GM18951 (cell line): ENCODE measurements around the gene LARP1.

Source experiments
- POLR2A ChIP-seq: IDR thresholded peaks from 4 replicates; pipeline ENCODE4 v1.6.1; 2011; ENCODE audit warnings: mild to moderate bottlenecking; ENCODE audit not compliant: insufficient read length, insufficient read depth; ENCODE audit errors: extremely low read depth
- in situ Hi-C: fragments of 300-500 bp; cut with MboI; formaldehyde crosslinking; loops from one replicate; pipeline ENCODE4 v1.12.0; 2022; ENCODE audit warnings: low sequenced_read_pairs, mixed read lengths, inconsistent platforms; ENCODE audit not compliant: unreplicated experiment

Gene LARP1

DNA sequence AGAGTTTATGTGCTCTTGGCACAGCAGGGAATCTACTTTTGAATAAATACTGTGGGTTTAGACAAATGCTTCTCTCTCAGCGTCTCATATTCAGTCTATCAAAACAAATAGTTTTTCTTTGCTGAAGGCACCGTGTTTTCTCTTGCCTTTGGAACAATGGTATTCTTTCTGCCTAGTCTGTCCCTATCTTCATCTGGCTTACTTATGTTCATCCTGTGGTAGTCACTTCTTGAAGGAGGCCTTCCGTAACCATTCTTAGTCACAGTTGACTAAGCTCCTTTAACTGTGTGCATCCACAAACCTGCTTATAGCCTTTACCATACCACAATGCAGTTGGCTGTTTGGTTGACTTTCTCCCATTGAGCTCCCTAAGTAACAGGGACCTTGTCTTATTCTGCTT, 45.9 kb downstream of the LARP1 start:
- no peak for TF ChIP-seq POLR2A
- in situ Hi-C loops, result loop anchor here (10.0 kb wide), 1 partner anchor 146 kb away; no protein-coding TSS in a partner anchor

DNA sequence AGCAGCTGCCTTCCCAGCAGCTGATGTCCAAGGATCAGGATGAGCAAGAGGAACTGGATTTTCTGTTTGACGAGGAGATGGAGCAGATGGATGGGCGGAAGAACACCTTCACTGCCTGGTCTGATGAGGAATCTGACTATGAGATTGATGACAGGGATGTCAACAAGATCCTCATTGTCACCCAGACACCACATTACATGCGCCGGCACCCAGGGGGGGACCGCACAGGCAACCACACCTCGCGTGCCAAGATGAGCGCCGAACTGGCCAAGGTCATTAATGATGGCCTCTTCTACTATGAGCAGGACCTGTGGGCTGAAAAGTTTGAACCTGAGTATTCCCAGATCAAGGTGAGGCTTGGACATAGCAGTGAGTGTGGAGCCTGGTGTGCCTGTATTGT, 46.9 kb downstream of the LARP1 start:
- in situ Hi-C loops, result loop anchor here (10.0 kb wide), 1 partner anchor 147 kb away; no protein-coding TSS in a partner anchor
- no peak for TF ChIP-seq POLR2A

- in situ Hi-C loops, result loop anchor here (10.0 kb wide), 1 partner anchor 151 kb away; no protein-coding TSS in a partner anchor
- no peak for TF ChIP-seq POLR2A
Measured at GRCh38 chr5:154806176-154806575, 51.0 kb downstream of the LARP1 start.

DNA sequence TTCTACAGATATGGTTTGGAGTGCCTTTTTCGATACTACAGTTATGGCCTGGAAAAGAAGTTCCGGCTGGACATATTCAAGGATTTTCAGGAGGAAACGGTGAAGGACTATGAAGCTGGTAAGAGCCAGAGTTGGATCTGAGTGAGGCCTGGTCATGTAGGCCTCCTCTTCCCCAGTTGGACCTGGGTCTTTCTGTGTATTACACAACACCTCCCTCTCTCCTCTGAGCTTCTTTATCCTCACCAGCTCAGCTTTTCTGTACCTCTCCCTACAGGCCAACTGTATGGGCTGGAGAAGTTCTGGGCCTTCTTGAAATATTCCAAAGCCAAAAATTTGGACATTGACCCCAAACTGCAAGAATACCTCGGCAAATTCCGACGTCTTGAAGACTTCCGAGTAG, 56.1 kb downstream of the LARP1 start:
- no peak for TF ChIP-seq POLR2A
- in situ Hi-C loops, result no loop called here

DNA sequence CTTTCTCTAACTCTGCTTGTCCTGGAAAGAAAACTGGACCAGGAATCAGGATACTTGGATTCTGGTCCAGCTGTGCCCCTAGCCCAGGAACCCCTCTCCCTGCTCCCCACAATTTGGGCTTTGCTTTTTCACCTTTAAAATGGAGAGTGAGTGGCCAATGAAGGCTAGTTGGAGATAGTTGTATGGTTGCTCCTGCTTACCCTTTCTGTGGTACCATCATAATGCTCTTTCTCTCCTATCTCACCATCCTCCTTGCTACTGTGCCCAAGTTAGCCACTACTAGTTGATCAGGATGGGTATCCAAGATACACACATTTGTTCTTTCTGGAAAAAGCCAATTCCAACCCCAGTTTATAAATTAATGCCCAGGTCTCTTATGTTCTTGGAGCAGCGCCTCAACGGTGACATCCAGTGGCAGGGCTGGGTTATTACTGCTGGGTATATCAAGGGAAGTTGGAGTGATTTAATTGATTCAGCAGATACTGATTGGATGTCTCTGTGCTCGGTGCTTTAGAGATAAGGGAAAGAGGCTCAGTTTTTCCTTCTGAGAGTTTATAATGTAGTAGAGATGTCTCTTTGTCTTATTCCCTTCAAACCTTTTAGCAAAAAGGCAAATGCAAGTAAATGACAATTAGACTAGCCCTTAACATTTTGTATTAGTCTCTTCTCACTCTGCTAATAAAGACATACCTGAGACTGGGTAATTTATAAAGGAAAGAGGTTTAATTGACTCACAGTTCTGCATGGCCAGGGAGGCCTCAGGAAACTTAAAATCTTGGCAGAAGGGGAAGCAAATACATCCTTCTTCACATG, 56.7 kb downstream of the LARP1 start:
- in situ Hi-C loops, result no loop called here
- no peak for TF ChIP-seq POLR2A

DNA sequence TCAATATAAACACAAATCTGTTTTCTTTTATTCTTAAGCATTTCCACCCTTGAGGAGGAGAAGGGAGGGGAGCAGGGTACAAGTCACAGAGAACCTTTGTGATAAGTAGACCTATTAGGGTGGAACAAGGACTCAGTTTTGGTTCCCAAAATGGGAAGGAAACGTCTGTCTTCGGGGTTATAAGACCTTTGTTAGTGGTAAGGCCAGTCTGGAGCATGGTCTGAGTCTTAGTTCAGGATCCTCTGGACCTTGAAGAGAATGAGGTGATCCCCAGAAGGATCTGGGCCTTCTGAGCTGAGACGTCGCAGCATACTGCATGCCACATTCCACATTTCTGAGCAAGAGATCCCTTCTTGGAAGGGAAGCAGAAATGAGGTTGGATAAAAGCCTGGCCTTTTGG, 58.0 kb downstream of the LARP1 start:
- no peak for TF ChIP-seq POLR2A
- in situ Hi-C loops, result no loop called here

- TF ChIP-seq POLR2A, result no peak
- in situ Hi-C loops, result no loop called here
Measured at GRCh38 chr5:154813736-154814135, 58.6 kb downstream of the LARP1 start.

DNA sequence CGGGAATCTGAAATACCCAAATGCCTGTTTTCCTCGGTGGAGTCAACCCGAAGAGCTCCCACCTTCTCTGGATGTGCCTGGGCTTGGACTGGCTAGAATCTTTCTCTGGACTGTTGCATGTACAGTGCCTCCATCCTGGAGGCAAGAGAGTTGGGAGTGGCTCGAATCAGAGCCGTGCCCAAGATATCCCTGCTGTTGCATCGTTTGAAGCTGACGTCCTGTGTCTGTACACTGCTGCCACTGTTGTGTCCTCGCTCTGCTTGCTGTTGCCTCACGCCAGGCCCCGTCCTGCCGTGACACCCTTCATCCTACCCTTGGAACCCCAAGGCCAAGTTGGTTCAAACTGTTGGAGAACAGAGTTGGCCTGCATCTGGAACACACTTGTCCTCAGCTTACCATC, 59.8 kb downstream of the LARP1 start:
- in situ Hi-C loops, result no loop called here
- TF ChIP-seq POLR2A, result no peak

DNA sequence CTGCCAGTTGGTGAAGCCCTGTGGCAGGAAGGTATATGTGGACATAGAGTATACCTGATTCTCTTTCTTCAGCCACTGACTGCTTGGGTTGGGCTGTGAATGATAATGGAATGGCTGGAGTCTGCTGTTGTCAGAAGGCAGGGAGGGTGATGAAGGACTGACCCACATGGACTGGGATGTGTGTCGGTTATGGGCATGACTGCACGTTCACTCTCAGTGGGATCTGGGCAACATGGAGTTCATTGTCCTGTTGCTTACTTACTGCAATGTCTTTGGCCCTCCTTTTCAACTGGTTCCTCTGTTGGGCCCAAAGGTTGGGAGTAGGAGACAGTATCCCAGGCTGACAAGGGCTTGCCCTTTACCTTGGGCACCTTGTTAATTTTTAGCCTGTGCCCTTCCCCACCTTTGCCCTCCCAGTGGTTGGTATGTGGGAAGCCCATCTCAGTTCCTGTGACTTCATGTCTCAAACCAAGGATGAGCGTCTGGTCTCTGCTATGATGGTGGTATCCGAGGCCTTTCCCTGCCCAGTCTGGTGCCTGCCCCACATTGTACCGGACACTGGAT, 60.6 kb downstream of the LARP1 start:
- no peak for TF ChIP-seq POLR2A
- in situ Hi-C loops, result no loop called here

DNA sequence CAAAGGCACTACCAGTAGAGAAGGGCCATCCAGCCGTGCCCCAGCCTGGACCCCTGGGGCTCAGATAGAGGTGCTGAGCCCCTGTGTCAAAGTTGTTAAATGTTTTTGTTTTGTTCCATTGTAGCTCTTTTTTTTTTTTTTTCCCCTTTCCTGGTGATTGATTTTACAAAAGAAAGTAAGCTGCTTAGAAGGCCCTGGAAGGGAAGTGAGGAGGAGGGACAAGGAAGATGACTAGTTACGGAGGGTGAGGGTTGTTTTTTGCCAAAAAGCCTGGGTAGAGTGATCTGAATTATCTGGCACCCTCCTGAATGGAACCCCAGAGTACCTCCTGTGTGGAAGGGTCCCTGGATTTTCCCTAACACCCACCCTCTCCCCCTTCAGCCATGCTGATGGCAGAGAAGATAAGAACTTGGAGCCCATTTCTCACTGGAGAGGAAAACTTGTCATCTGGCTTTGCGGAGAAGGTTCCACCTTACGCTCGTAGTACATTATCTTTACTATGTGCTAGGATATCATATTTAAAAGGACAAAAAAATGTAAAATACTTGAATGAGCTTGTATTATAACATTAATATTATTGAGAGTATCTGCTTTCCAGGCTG, 61.8 kb downstream of the LARP1 start:
- in situ Hi-C loops, result no loop called here
- TF ChIP-seq POLR2A, result no peak

GRCh38 chr5:154817815-154818214, 62.6 kb downstream of the LARP1 start:
- in situ Hi-C loops, result no loop called here
- TF ChIP-seq POLR2A, result no peak

- TF ChIP-seq POLR2A, result no peak
- in situ Hi-C loops, result no loop called here
Measured at GRCh38 chr5:154818471-154819116, 63.4 kb downstream of the LARP1 start.

DNA sequence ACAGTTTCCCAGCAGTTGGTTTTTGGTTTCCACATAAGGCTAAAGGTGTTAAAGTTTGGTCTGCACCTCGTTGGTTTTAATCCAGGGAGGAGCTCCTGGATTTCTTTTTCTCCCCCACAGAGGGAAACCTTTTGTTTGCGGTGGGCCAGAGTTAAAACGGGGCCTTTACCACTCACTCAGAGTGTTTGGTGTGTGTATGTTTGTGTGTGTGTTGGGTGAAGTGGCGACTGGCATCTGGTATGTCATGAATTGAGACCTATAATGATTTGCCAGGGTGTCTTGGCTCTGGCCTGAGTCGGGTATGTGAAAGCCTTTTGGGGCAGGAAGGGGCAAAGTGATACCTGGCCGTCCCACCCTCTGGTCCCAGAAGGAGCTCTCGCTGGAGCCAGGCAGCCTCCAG, 64.4 kb downstream of the LARP1 start:
- in situ Hi-C loops, result no loop called here
- TF ChIP-seq POLR2A, result no peak
